HEK293 (cell line): ENCODE results near the gene OR10G3.

ENCODE experiments used
- CTCF ChIA-PET: fragments of 350-600 bp; formaldehyde crosslinking; extraction: SDS; loops from one replicate; lab custom pipeline; 2021; ENCODE audit warnings: antibody characterized with exemption; lab: Yijun Ruan, JAX
- POLR2A ChIA-PET: fragments of 300-600 bp; formaldehyde crosslinking; extraction: SDS; loops from one replicate; lab custom pipeline; 2020; ENCODE audit warnings: antibody characterized with exemption, inconsistent platforms; lab: Yijun Ruan, JAX
- H3K27ac ChIP-seq: fragments of 200-500 bp; sonication (Bioruptor generic); 2 replicates; pipeline ENCODE4 v1.5.1; 2014; ENCODE audit warnings: low read depth, low read length, control low read depth, inconsistent platforms; ENCODE audit errors: extremely low read depth
- H3K36me3 ChIP-seq, 2 experiments: fragments of 200-500 bp in 1 of 2; sonication (Bioruptor generic) in 1 of 2; 1 replicate in 1 of 2; 2 replicates in 1 of 2; pipeline ENCODE4 v1.5.1; 2014 to 2017; ENCODE audit warnings: inconsistent platforms in 2 of 2, low read length in 2 of 2; ENCODE audit not compliant: control insufficient read depth in 2 of 2, insufficient read depth in 1 of 2
- H3K4me1 ChIP-seq: fragments of 200-500 bp; sonication (Bioruptor generic); 2 replicates; pipeline ENCODE4 v1.5.1; 2014; ENCODE audit warnings: mild to moderate bottlenecking, low read length, inconsistent platforms; ENCODE audit not compliant: control insufficient read depth, insufficient read depth
- H3K4me3 ChIP-seq: 2 replicates; pipeline ENCODE4 v1.5.1; 2011; ENCODE audit warnings: low read depth, mild to moderate bottlenecking, control low read depth, low read length, moderate library complexity
- H3K9me3 ChIP-seq: fragments of 200-500 bp; sonication (Bioruptor generic); 2 replicates; pipeline ENCODE4 v1.5.1; 2014; ENCODE audit warnings: low read depth, low read length, inconsistent platforms; ENCODE audit not compliant: control insufficient read depth, insufficient read depth
- EGR2 ChIP-seq: fragments of 450-650 bp; formaldehyde crosslinking; IDR thresholded peaks from 2 replicates; pipeline ENCODE4 v1.5.1; 2016; ENCODE audit warnings: low read depth, missing biosample characterization, missing genetic modification characterization
- GLIS1 ChIP-seq: fragments of 450-650 bp; formaldehyde crosslinking; IDR thresholded peaks from 2 replicates; pipeline ENCODE4 v1.5.1; 2016; ENCODE audit warnings: missing biosample characterization, missing genetic modification characterization
- HOXA7 ChIP-seq: sonication (generic); formaldehyde crosslinking; IDR thresholded peaks from 2 replicates; pipeline ENCODE4 v1.8.1; 2022; ENCODE audit warnings: missing genetic modification reagents, borderline replicate concordance
- SCRT1 ChIP-seq: fragments of 450-650 bp; formaldehyde crosslinking; IDR thresholded peaks from 2 replicates; pipeline ENCODE4 v1.5.1; 2016; ENCODE audit warnings: missing biosample characterization, missing genetic modification characterization, borderline replicate concordance
- SP7 ChIP-seq: fragments of 450-650 bp; formaldehyde crosslinking; IDR thresholded peaks from 2 replicates; pipeline ENCODE4 v1.5.1; 2016; ENCODE audit warnings: missing biosample characterization, missing genetic modification characterization
- ZFHX2 ChIP-seq: fragments of 450-650 bp; formaldehyde crosslinking; conservative IDR thresholded peaks from 2 replicates; pipeline ENCODE4 v1.5.1; 2016; ENCODE audit warnings: missing biosample characterization, missing genetic modification characterization
- ZNF16 ChIP-seq: fragments of 450-650 bp; formaldehyde crosslinking; IDR thresholded peaks from 2 replicates; pipeline ENCODE4 v1.5.1; 2016; ENCODE audit warnings: low read depth, missing biosample characterization, missing genetic modification characterization
- ZNF169 ChIP-seq: fragments of 450-650 bp; formaldehyde crosslinking; IDR thresholded peaks from 2 replicates; pipeline ENCODE4 v1.5.1; 2016; ENCODE audit warnings: missing biosample characterization, missing genetic modification characterization
- ZNF248 ChIP-seq: fragments of 450-650 bp; formaldehyde crosslinking; IDR thresholded peaks from 2 replicates; pipeline ENCODE4 v1.5.1; 2017; ENCODE audit warnings: missing biosample characterization, missing genetic modification characterization
- ZNF311 ChIP-seq: fragments of 450-650 bp; formaldehyde crosslinking; IDR thresholded peaks from 2 replicates; pipeline ENCODE4 v1.5.1; 2017; ENCODE audit warnings: missing biosample characterization, missing genetic modification characterization, borderline replicate concordance
- ZNF433 ChIP-seq: fragments of 450-650 bp; formaldehyde crosslinking; IDR thresholded peaks from 2 replicates; pipeline ENCODE4 v1.5.1; 2016; ENCODE audit warnings: missing biosample characterization, missing genetic modification characterization, low read depth
- ZNF544 ChIP-seq: fragments of 450-650 bp; formaldehyde crosslinking; IDR thresholded peaks from 2 replicates; pipeline ENCODE4 v1.5.0; 2017; ENCODE audit warnings: missing biosample characterization, missing genetic modification characterization
- ZNF585B ChIP-seq: fragments of 450-650 bp; formaldehyde crosslinking; IDR thresholded peaks from 2 replicates; pipeline ENCODE4 v1.5.1; 2016; ENCODE audit warnings: missing biosample characterization, missing genetic modification characterization
- ZNF600 ChIP-seq: fragments of 450-650 bp; formaldehyde crosslinking; IDR thresholded peaks from 2 replicates; pipeline ENCODE4 v1.5.1; 2016; ENCODE audit warnings: missing biosample characterization, missing genetic modification characterization
- ZNF626 ChIP-seq: fragments of 450-650 bp; sonication (Bioruptor Pico); formaldehyde crosslinking; IDR thresholded peaks from 2 replicates; pipeline ENCODE4 v1.5.1; 2018; ENCODE audit warnings: missing biosample characterization, missing genetic modification characterization, inconsistent platforms
- ZNF747 ChIP-seq: fragments of 450-650 bp; formaldehyde crosslinking; IDR thresholded peaks from 2 replicates; pipeline ENCODE4 v1.5.1; 2016; ENCODE audit warnings: missing biosample characterization, missing genetic modification characterization
- TF ChIP-seq, protein P1 (sequence below): fragments of 450-650 bp; formaldehyde crosslinking; IDR thresholded peaks from 2 replicates; pipeline ENCODE4 v1.5.1; 2016; ENCODE audit warnings: missing biosample characterization, missing genetic modification characterization
- TF ChIP-seq, protein P2 (sequence below): fragments of 450-650 bp; IDR thresholded peaks from 2 replicates; pipeline ENCODE4 v1.5.1; 2018; ENCODE audit warnings: missing biosample characterization, mild to moderate bottlenecking, missing genetic modification characterization
- TF ChIP-seq, protein P3 (sequence below): fragments of 450-650 bp; formaldehyde crosslinking; IDR thresholded peaks from 2 replicates; pipeline ENCODE4 v1.5.1; 2016; ENCODE audit warnings: missing biosample characterization, missing genetic modification characterization, borderline replicate concordance

Gene OR10G3

DNA sequence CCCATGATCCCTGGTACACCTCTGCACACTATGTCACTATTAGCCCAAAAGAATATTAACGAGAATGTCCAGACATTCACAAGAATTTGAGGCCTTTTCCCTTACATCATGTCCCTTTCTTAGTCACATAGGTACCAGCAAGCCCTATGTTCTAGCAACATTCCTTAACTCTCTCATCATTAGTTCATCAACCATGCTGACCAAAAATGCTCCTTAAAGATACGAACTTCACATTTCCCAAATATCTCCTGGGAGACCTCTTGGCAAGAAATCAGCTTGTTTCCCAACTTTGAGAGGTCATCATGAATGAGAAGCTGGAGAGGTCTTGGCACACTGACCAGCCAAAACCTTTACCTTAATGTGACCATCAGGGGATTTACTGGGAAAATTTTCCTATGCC, 58.4 kb downstream of the OR10G3 start:
- H3K27ac ChIP-seq = 0 out of 2 replicates have a peak overlapping the region, but pooled peaks have one; percentile 10
- H3K36me3 ChIP-seq = peaks cover 3 to 41% of the 10 kb centered on the region in 2 experiments; a peak in 2 of 3 replicates
- no peak overlapping the region for H3K4me3 ChIP-seq
- H3K9me3 ChIP-seq = no peaks in the 10 kb centered on the region
- H3K4me1 ChIP-seq = peaks cover 2% of the 10 kb centered on the region; the same call in 1 of the 2 replicates
- TF ChIP-seq HOXA7 (CRISPR knock-in tag) (no peak), ZNF16 (tag by site-specific recombination) (no peak), ZNF585B (tag by site-specific recombination) (no peak), ZNF169 (tag by site-specific recombination) (no peak), ZNF544 (tag by site-specific recombination) (no peak), ZNF626 (tag by site-specific recombination) (no peak), ZNF747 (tag by site-specific recombination) (no peak)
- TF ChIP-seq, protein P1, sequence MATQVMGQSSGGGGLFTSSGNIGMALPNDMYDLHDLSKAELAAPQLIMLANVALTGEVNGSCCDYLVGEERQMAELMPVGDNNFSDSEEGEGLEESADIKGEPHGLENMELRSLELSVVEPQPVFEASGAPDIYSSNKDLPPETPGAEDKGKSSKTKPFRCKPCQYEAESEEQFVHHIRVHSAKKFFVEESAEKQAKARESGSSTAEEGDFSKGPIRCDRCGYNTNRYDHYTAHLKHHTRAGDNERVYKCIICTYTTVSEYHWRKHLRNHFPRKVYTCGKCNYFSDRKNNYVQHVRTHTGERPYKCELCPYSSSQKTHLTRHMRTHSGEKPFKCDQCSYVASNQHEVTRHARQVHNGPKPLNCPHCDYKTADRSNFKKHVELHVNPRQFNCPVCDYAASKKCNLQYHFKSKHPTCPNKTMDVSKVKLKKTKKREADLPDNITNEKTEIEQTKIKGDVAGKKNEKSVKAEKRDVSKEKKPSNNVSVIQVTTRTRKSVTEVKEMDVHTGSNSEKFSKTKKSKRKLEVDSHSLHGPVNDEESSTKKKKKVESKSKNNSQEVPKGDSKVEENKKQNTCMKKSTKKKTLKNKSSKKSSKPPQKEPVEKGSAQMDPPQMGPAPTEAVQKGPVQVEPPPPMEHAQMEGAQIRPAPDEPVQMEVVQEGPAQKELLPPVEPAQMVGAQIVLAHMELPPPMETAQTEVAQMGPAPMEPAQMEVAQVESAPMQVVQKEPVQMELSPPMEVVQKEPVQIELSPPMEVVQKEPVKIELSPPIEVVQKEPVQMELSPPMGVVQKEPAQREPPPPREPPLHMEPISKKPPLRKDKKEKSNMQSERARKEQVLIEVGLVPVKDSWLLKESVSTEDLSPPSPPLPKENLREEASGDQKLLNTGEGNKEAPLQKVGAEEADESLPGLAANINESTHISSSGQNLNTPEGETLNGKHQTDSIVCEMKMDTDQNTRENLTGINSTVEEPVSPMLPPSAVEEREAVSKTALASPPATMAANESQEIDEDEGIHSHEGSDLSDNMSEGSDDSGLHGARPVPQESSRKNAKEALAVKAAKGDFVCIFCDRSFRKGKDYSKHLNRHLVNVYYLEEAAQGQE (tag by site-specific recombination) = no peak
- TF ChIP-seq, protein P2, sequence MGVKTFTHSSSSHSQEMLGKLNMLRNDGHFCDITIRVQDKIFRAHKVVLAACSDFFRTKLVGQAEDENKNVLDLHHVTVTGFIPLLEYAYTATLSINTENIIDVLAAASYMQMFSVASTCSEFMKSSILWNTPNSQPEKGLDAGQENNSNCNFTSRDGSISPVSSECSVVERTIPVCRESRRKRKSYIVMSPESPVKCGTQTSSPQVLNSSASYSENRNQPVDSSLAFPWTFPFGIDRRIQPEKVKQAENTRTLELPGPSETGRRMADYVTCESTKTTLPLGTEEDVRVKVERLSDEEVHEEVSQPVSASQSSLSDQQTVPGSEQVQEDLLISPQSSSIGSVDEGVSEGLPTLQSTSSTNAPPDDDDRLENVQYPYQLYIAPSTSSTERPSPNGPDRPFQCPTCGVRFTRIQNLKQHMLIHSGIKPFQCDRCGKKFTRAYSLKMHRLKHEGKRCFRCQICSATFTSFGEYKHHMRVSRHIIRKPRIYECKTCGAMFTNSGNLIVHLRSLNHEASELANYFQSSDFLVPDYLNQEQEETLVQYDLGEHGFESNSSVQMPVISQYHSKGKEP (tag by site-specific recombination) = no peak
- TF ChIP-seq, all 188 proteins: peak for 0
- ChIA-PET CTCF (interaction anchor here (0.5 kb wide), 1 partner anchor 360 kb away, joined by 3 read pairs; no protein-coding TSS in a partner anchor), POLR2A (interaction anchor here (3.0 kb wide), 1 partner anchor 10 kb away, joined by 12 read pairs; the partner anchor contains the start of gene METTL3)

DNA sequence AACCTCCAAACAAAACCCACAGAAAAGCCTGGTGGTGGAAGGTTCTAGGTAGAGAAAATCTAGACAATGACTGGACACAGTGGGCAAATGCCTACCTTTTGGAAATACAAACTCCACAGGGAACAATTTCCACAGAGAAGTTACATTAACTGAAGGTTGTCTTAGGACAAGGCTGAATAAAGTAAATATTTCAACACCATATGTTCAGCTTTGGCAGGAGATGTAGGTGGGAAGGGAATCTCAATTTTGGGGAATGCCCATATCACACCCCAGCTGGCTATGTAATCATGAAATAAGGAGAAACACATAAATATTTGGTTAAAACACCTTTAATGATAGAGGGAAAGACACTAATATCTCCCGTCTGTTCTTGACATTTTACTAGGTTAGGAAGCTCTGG, 59.1 kb downstream of the OR10G3 start:
- H3K36me3 ChIP-seq = peaks cover 3 to 41% of the 10 kb centered on the region in 2 experiments; a peak in 2 of 3 replicates
- ChIA-PET POLR2A (interaction anchor here (1.3 to 3.0 kb wide), 2 partner anchors 10 to 12 kb away, joined by 3 to 12 read pairs; partner anchors contain the start of gene METTL3), CTCF (no interaction called here)
- peaks cover 2% of the 10 kb centered on the region; the same call in 1 of the 2 replicates for H3K4me1 ChIP-seq
- H3K9me3 ChIP-seq = no peaks in the 10 kb centered on the region
- no peak overlapping the region for H3K27ac ChIP-seq
- no peak overlapping the region for H3K4me3 ChIP-seq
- TF ChIP-seq ZNF600 (tag by site-specific recombination) (no peak), EGR2 (tag by site-specific recombination) (no peak), SCRT1 (tag by site-specific recombination) (no peak), ZNF311 (tag by site-specific recombination) (no peak), ZNF248 (tag by site-specific recombination) (no peak), ZNF433 (tag by site-specific recombination) (no peak), ZNF747 (tag by site-specific recombination) (no peak), SP7 (tag by site-specific recombination) (no peak), ZFHX2 (no peak), GLIS1 (tag by site-specific recombination) (no peak)
- TF ChIP-seq, protein P3, sequence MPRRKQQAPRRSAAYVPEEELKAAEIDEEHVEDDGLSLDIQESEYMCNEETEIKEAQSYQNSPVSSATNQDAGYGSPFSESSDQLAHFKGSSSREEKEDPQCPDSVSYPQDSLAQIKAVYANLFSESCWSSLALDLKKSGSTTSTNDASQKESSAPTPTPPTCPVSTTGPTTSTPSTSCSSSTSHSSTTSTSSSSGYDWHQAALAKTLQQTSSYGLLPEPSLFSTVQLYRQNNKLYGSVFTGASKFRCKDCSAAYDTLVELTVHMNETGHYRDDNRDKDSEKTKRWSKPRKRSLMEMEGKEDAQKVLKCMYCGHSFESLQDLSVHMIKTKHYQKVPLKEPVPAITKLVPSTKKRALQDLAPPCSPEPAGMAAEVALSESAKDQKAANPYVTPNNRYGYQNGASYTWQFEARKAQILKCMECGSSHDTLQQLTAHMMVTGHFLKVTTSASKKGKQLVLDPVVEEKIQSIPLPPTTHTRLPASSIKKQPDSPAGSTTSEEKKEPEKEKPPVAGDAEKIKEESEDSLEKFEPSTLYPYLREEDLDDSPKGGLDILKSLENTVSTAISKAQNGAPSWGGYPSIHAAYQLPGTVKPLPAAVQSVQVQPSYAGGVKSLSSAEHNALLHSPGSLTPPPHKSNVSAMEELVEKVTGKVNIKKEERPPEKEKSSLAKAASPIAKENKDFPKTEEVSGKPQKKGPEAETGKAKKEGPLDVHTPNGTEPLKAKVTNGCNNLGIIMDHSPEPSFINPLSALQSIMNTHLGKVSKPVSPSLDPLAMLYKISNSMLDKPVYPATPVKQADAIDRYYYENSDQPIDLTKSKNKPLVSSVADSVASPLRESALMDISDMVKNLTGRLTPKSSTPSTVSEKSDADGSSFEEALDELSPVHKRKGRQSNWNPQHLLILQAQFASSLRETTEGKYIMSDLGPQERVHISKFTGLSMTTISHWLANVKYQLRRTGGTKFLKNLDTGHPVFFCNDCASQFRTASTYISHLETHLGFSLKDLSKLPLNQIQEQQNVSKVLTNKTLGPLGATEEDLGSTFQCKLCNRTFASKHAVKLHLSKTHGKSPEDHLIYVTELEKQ (tag by site-specific recombination) = no peak
- TF ChIP-seq, protein P2 (tag by site-specific recombination) = no peak
